ENCODE data around the gene RGL2. TPM values are rescaled to one million over a fixed set of nuclear protein-coding genes. Genes with fewer than 3 reads are reported as not detected.
A peak's percentile ranks its signal among the peaks of the same experiment; 100 is the strongest.

The RGL2 gene
- total and polyA plus RNA-seq, 10 of the 15 experiments (the other 5 are each of a cell fraction or from before 2014, with no cell fraction given) = 0.84 to 21.2 (median 6.8) TPM

DNA sequence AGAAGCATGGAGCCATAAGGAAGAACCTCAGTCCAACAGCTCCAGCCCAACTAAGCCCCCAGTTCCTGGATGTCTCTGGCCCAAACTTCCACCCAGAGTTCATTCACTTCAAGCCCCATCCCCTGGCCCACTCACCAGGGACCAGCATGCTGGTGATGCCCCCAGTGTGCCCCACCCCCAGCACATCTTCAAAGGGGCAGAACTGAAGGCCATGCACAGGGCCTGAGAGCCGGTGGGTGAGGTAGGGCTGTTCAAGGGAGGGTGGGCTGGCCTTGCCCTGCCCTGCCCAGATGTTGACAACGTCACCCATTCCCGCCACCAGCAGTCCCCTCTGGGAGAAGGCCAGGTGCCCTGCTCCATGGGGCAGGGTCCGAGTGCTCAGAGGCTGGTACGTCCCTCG is 18.2 kb downstream of the RGL2 start (continued):
- TF ChIP-seq POLR2AphosphoS2 (IDR thresholded peaks at IDR 0.05; ENCODE audit: low read depth, low read length) = no peak
- no peak for TF ChIP-seq CHD2 (IDR thresholded peaks at IDR 0.05; ENCODE audit: borderline replicate concordance, low read depth, low read length)
- no peak for TF ChIP-seq SMAD5 (IDR thresholded peaks at IDR 0.05; ENCODE audit: low read depth)
- TF ChIP-seq EP300 (IDR thresholded peaks at IDR 0.05; ENCODE audit: borderline replicate concordance in 1 of 2, control insufficient read depth in 1 of 2, low read depth in 2 of 2, low read length in 2 of 2) = no peak
- TF ChIP-seq USF1 (IDR thresholded peaks at IDR 0.05; ENCODE audit: borderline replicate concordance, extremely low read length, insufficient read depth, low read depth, low read length) = no peak

GRCh38 chr6:33279971-33280511 is 18.7 kb downstream of the RGL2 start:
- Histone ChIP-seq H3K9me3 (replicated peaks; ENCODE audit: control insufficient read depth, insufficient read depth, low read length) (no peaks in the 10 kb centered on the region), H3K4me3 (no peak overlapping the region), H3K9ac (ENCODE audit: control insufficient read depth, insufficient read depth, low read length) (no peak overlapping the region), H3K4me2 (ENCODE audit: control insufficient read depth, insufficient read depth) (no peak overlapping the region), H3K27me3 (replicated peaks in 1 of 2; ENCODE audit: control insufficient read depth in 2 of 2, insufficient read depth in 2 of 2, low read length in 1 of 2) (no peaks in the 10 kb centered on the region), H3K36me3 (ENCODE audit: control insufficient read depth in 2 of 2, insufficient read depth in 2 of 2, low read length in 1 of 2) (peaks cover 24 to 31% of the 10 kb centered on the region in 2 experiments), H3K4me1 (ENCODE audit: control insufficient read depth, insufficient read depth, low read length) (peaks cover 20% of the 10 kb centered on the region), H2AFZ (ENCODE audit: control insufficient read depth, low read depth, low read length) (no peak overlapping the region), H4K20me1 (ENCODE audit: control insufficient read depth, insufficient read depth) (no peaks in the 10 kb centered on the region; the same call in 1 of the 2 replicates), H3K79me2 (ENCODE audit: control insufficient read depth, insufficient read depth, low read length) (peaks cover 24% of the 10 kb centered on the region), H3K27ac (ENCODE audit: control insufficient read depth, insufficient read depth) (no peak overlapping the region; the same call in 1 of the 2 replicates)
- WGBS (ENCODE audit: insufficient coverage, insufficient replicate concordance, low lambda C conversion rate, missing lambda C conversion rate) = 100% methylated on average over 5 of the region's 5 CpGs
- ChIA-PET CTCF (interaction anchor here (1.7 to 3.9 kb wide), 2 partner anchors 65 to 151 kb away, joined by 3 to 22 read pairs; no protein-coding TSS in a partner anchor), POLR2A (interaction anchor here (1.6 to 3.9 kb wide), 3 partner anchors 8 to 17 kb away, joined by 6 to 38 read pairs (median 19); partner anchors contain the start of genes PFDN6, RPS18, VPS52 and WDR46), SMC1A (ENCODE audit: uncharacterized antibody, unreplicated experiment) (no interaction called here), RAD21 (ENCODE audit: unreplicated experiment) (no interaction called here)
- no peak for DNase-seq (ENCODE audit: low read depth, low spot score)
- TF ChIP-seq ZSCAN29 (IDR thresholded peaks at IDR 0.05) = no peak
- TF ChIP-seq CHD1 (IDR thresholded peaks at IDR 0.05; ENCODE audit: low read depth, low read length) = no peak
- peak; percentile 39 to 55 (median 46); a peak in 5 of 6 replicates for TF ChIP-seq CTCF (IDR thresholded peaks at IDR 0.05 in 2 of 3, conservative IDR thresholded peaks at IDR 0.05 in 1 of 3; ENCODE audit: control insufficient read depth in 2 of 3, extremely low read depth in 1 of 3, insufficient read depth in 1 of 3, low read depth in 3 of 3, low read length in 3 of 3)
- TF ChIP-seq EED (IDR thresholded peaks at IDR 0.05; ENCODE audit: low read depth) = peak; percentile 46; the same call in 1 of the 2 replicates
- peak; percentile 10; the same call in 1 of the 2 replicates for TF ChIP-seq SMC3 (IDR thresholded peaks at IDR 0.05; ENCODE audit: borderline replicate concordance, low read length)
- TF ChIP-seq IKZF2 (IDR thresholded peaks at IDR 0.05) = peak in 1 of 2 experiments; percentile 20; a peak in 1 of 4 replicates
- TF ChIP-seq RAD21 (IDR thresholded peaks at IDR 0.05; ENCODE audit: insufficient read depth, low read depth, low read length) = peak; percentile 46
- no TSS peak for BruUV-seq (replicated peaks)
- no peak for ATAC-seq
- in situ Hi-C loops (cut with MboI) = no loop called here
- no peak for FAIRE-seq
- intact Hi-C loops (cut with micrococcal nuclease; ENCODE audit: unreplicated experiment) = loop anchor here (5.0 kb wide), 1 partner anchor 112 kb away; the partner anchor contains the start of gene KIFC1
